ENCODE measurements around the gene CMIP.

Gene CMIP

DNA sequence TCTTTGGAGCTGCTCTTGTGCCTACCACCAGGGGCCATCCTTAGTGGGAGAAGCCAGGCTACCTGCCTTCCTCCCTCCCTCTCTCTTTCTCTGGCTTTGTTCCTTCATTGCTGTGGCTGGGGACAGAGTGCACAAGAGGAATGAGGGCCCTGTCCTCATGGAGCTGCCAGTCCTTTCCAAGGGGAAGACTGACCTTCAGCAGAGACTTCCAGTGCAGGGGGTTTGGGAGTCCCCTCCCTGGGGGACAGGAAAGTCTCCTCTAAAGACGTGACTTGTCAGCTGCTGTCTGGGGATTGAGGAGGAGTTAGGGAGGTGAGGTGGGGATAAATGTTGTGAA lies 108.1 kb downstream of the CMIP start:
- TF ChIP-seq GATA3 (IDR thresholded peaks at IDR 0.05; ENCODE audit: low read depth, low read length) (no peak), GATA2 (IDR thresholded peaks at IDR 0.05; ENCODE audit: low read depth, low read length) (no peak)

- TF ChIP-seq GATA3 (IDR thresholded peaks at IDR 0.05; ENCODE audit: low read depth, low read length) (no peak), GATA2 (IDR thresholded peaks at IDR 0.05; ENCODE audit: low read depth, low read length) (no peak)
Measured at GRCh38 chr16:81553080-81553813, 108.6 kb downstream of the CMIP start.

GRCh38 chr16:81553814-81554675 lies 109.4 kb downstream of the CMIP start:
- TF ChIP-seq GATA3 (IDR thresholded peaks at IDR 0.05; ENCODE audit: low read depth, low read length): no peak
- TF ChIP-seq GATA2 (IDR thresholded peaks at IDR 0.05; ENCODE audit: low read depth, low read length): no peak

- TF ChIP-seq GATA2 (IDR thresholded peaks at IDR 0.05; ENCODE audit: low read depth, low read length) (no peak), GATA3 (IDR thresholded peaks at IDR 0.05; ENCODE audit: low read depth, low read length) (no peak)
Measured at GRCh38 chr16:81554979-81555378, 110.4 kb downstream of the CMIP start.

DNA sequence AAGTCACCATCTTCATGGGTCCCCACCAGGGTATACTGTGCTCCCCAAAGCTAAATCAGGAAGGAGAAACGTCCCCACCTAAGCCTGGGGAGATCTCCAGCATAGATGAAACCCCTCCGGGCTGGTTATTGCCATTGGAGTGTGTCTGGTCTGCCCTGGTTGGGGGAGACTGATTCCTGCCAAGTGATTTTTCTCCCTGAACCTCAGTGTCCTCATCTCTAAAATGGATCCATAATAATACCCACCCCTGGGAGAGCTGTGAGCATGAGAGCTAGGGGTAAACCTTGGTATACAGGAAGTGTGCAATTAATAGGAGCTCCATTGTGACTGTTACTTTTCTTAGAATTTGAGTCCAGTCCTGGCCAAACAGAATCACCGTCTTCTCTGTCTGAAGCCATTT lies 111.1 kb downstream of the CMIP start:
- TF ChIP-seq GATA2 (IDR thresholded peaks at IDR 0.05; ENCODE audit: low read depth, low read length) (no peak), GATA3 (IDR thresholded peaks at IDR 0.05; ENCODE audit: low read depth, low read length) (no peak)

DNA sequence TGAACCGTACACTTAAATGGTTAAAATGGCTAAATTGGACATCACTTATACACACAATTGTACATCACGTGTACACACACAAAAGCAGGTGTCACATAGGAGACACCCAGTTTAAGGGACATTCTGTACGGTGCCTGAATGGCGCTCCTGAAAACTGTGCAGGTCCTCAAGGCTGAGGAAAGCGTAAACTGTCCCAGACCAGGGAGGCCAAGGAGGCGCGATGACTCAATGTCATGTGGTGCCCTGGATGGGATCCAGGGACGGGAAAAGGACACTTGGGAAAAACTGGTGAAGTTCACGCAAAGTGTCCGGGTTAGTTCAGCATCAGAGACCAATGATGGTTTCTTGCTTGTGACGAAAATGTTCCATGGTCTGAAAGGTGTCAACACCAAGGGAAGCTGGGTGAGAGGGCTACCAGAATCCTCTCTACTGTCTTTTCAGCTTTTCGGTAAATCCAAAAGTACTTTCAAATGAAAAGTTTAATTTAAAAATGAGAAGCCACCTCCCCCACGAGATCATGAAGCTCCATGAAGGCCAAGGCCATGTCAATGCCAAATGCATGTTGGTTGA lies 112.2 kb downstream of the CMIP start:
- no peak for TF ChIP-seq GATA3 (IDR thresholded peaks at IDR 0.05; ENCODE audit: low read depth, low read length)
- TF ChIP-seq GATA2 (IDR thresholded peaks at IDR 0.05; ENCODE audit: low read depth, low read length): no peak

- TF ChIP-seq GATA3 (IDR thresholded peaks at IDR 0.05; ENCODE audit: low read depth, low read length): no peak
- no peak for TF ChIP-seq GATA2 (IDR thresholded peaks at IDR 0.05; ENCODE audit: low read depth, low read length)
Measured at GRCh38 chr16:81558077-81558443, 113.5 kb downstream of the CMIP start.

DNA sequence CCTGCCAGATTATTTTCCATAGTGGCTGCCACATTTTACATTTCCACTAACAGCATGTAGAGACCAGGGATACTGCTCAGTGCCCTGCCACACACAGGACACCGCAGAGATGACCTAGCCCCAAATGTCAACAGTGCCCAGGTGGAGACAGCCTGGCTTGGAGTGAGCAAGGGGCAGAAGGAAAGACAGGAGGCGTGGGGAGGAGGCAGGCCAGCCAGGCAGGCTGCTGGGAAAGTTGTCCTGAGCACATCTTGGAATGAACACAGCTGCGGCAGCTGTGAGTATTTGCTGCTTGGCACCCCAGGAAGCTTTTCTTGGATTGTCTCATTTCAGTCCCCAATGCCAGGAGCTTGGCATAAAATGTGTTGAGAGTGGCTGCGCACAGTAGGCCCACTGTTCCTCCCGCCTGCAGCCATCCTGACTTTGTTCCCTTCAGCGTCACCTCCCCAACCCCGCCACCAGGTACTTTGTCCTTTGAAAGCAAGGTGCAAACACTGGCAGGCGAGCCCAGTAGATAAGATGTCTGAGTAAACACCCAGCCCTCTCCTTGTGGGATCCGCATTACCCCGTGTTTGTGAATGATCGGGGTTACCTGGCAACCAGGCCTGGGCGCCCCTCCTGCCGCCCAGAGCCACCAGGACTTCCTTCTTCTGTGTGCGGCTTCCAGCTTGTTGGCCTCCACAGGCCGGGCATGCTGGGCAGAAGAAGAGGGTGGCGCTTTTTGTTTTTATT lies 114.0 kb downstream of the CMIP start:
- TF ChIP-seq GATA2 (IDR thresholded peaks at IDR 0.05; ENCODE audit: low read depth, low read length) (no peak), GATA3 (IDR thresholded peaks at IDR 0.05; ENCODE audit: low read depth, low read length) (no peak)

DNA sequence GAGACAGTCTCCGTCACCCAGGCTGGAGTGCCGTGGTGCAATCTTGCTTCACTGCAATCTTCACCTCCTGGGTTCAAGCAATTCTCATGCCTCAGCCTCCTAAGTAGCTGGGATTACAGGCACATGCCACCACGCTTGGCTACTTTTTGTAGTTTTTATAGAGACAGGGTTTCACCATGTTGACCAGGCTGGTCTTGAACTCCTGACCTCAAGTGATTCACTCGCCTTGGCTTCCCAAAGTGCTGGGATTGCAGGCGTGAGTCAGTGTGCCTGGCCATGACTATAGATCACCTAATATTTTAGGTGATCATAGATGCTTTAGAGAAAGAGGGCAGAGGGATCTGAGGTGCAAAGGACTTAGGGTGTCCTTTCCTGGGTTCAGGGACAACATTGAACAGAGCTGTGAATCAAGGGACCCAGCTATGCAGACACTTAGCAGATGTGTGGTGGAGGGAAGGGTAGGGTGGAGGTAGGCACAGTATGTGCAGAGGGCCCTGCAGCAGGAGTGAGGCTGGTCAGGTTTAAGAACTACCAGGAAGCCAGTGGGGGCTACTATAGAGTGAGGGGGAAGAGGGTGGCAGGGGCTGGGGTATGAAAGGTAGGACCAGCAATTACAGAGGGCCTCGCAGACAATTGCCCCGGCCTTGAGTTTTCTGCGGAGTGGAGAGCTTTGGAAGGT lies 116.5 kb downstream of the CMIP start:
- no peak for TF ChIP-seq GATA2 (IDR thresholded peaks at IDR 0.05; ENCODE audit: low read depth, low read length)
- no peak for TF ChIP-seq GATA3 (IDR thresholded peaks at IDR 0.05; ENCODE audit: low read depth, low read length)

DNA sequence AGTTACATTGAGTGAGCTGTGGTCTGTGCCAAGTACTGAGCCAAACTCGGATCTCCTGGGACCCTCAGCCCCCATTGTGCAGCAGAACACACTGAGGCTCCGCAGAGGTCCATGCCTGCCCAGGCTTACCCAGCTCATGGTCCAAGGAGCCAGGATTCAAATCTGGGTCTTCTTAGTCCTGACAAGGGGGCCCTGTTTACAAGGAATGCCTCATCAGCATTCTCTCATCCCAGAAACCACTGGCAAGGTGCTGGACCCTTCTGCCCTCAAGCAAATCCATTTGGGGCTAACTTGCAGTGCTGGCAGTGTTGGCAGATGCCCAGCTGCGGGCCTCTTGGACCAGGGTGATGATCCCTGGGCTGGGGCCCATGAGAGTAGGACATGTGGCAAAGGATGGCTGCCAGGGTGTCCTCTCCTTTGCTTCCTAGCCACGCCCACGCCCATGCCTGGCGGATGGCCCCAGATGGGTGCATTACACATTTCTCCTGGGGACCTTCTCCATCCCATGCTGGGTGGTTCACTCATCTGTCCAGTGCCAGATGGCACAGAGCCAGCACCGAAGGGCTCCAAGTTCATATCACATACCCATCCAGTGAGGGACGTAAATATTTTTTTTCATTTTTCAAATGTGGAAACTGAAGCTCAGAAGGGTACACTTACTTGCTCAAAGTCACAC lies 117.7 kb downstream of the CMIP start:
- TF ChIP-seq GATA2 (IDR thresholded peaks at IDR 0.05; ENCODE audit: low read depth, low read length): no peak

GRCh38 chr16:81562926-81563325 lies 118.3 kb downstream of the CMIP start:
- TF ChIP-seq GATA2 (IDR thresholded peaks at IDR 0.05; ENCODE audit: low read depth, low read length) (no peak), GATA3 (IDR thresholded peaks at IDR 0.05; ENCODE audit: low read depth, low read length) (no peak)

DNA sequence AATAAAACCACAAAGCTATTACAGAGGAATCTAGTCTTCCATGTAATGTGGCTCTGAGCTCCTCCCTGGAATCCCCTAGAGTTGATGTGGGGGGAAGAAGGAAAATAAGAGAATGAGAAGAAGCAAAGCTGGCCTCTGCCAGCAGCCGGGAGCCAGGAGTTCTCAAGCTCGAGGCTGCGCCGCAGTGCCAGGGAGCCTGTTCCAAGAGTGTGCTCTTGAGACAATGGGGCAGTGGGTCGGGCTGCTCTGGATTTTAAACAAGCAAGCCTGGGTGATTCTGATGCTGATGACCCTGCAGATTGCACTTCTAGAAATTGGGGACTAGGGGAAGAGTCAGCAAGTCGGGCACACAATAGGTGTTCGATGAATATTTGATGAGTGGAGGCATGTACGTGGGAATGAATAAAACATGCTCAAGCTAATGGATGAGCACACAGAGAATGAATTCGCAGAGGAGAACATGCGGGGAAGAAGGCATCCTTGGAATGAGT lies 119.9 kb downstream of the CMIP start:
- TF ChIP-seq GATA2 (IDR thresholded peaks at IDR 0.05; ENCODE audit: low read depth, low read length) (no peak), GATA3 (IDR thresholded peaks at IDR 0.05; ENCODE audit: low read depth, low read length) (no peak)

Data from SH-SY5Y (cell line).